Measurements from ENCODE around the gene SEPHS2. TPM values are rescaled to one million over a fixed set of nuclear protein-coding genes. Genes with fewer than 3 reads are reported as not detected.

SEPHS2 gene
- total RNA-seq, 1 donor from 2014 or later, result 42.6 TPM

- H3K4me3 Mint-ChIP-seq (ENCODE audit: low read depth), result no peak overlapping the region
- DNase-seq (ENCODE audit: low spot score, unreplicated experiment), result no peak
- H3K36me3 Mint-ChIP-seq (ENCODE audit: insufficient read depth), result no peaks in the 10 kb centered on the region
Observed at GRCh38 chr16:30474074-30474452, 28.4 kb upstream of the SEPHS2 start.

GRCh38 chr16:30473231-30474073 is 27.8 kb upstream of the SEPHS2 start:
- Mint-ChIP-seq H3K4me1 (ENCODE audit: low read depth) (no peaks in the 10 kb centered on the region), H3K9me3 (ENCODE audit: low read depth) (no peaks in the 10 kb centered on the region), H3K27ac (no peak overlapping the region), H3K4me3 (ENCODE audit: low read depth) (no peak overlapping the region), H3K27me3 (no peaks in the 10 kb centered on the region), H3K36me3 (ENCODE audit: insufficient read depth) (no peaks in the 10 kb centered on the region)
- DNase-seq (ENCODE audit: low spot score, unreplicated experiment), result no peak
- no peak for TF ChIP-seq CTCF (IDR thresholded peaks at IDR 0.05; ENCODE audit: unreplicated experiment)

More at GRCh38 chr16:30474074-30474452, 28.4 kb upstream of the SEPHS2 start:
- TF ChIP-seq CTCF (IDR thresholded peaks at IDR 0.05; ENCODE audit: unreplicated experiment), result no peak
- H3K9me3 Mint-ChIP-seq (ENCODE audit: low read depth), result no peaks in the 10 kb centered on the region
- no peaks in the 10 kb centered on the region for H3K27me3 Mint-ChIP-seq
- H3K4me1 Mint-ChIP-seq (ENCODE audit: low read depth), result no peaks in the 10 kb centered on the region
- H3K27ac Mint-ChIP-seq, result no peak overlapping the region

GRCh38 chr16:30472328-30472942 is 26.8 kb upstream of the SEPHS2 start, which contains the start of gene ITGAL:
TSS of gene ITGAL (plus strand) at chr16:30472742. CDS start at chr16:30472838, 96 bp downstream.
- H3K4me1 Mint-ChIP-seq (ENCODE audit: low read depth), result no peaks in the 10 kb centered on the region
- no peak within 1 kb of the TSS for H3K27ac Mint-ChIP-seq
- H3K27me3 Mint-ChIP-seq, result no peaks in the 10 kb centered on the region
- DNase-seq (ENCODE audit: low spot score, unreplicated experiment), result no peak
- H3K9me3 Mint-ChIP-seq (ENCODE audit: low read depth), result no peaks in the 10 kb centered on the region
- TF ChIP-seq CTCF (IDR thresholded peaks at IDR 0.05; ENCODE audit: unreplicated experiment), result no peak
- no peak within 1 kb of the TSS for H3K4me3 Mint-ChIP-seq (ENCODE audit: low read depth)
- no peaks in the 10 kb centered on the region for H3K36me3 Mint-ChIP-seq (ENCODE audit: insufficient read depth)

DNA sequence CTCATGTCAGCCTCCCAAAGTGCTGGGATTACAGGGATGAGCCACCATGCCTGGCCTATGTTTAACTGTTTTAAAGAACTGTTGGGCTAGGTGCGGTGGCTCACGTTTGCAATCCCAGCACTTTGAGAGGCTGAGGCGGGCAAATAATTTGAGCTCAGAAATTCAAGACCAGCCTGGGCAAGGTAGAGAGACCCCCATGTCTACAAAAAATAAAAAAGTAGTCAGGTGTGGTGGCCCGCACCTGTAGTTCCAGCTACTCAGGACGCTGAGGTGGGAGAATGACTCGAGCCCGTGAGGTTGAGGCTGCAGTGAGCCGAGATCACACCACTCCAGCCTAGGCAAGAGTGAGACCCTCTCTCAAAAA is 24.9 kb upstream of the SEPHS2 start:
- H3K9me3 Mint-ChIP-seq (ENCODE audit: low read depth), result no peaks in the 10 kb centered on the region
- no peaks in the 10 kb centered on the region for H3K4me1 Mint-ChIP-seq (ENCODE audit: low read depth)
- H3K27ac Mint-ChIP-seq, result no peak overlapping the region
- no peak for TF ChIP-seq CTCF (IDR thresholded peaks at IDR 0.05; ENCODE audit: unreplicated experiment)
- DNase-seq (ENCODE audit: low spot score, unreplicated experiment), result no peak
- no peak overlapping the region for H3K4me3 Mint-ChIP-seq (ENCODE audit: low read depth)
- H3K27me3 Mint-ChIP-seq, result no peaks in the 10 kb centered on the region
- H3K36me3 Mint-ChIP-seq (ENCODE audit: insufficient read depth), result no peaks in the 10 kb centered on the region

DNA sequence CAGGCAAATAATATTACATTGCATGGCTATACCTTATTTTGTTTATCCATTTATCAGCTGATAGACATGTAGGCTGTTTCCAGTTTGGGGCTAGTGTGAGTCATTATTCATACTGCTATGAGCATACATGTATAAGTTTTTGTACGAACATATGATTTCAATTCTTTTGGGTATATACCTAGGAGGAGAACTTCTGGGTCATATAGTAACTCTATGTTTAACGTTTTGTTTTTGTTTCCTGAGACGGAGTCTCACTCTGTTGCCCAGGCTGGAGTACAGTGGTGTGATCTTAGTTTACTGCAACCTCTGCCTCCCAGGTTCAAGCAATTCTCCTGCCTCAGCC is 24.5 kb upstream of the SEPHS2 start:
- Mint-ChIP-seq H3K9me3 (ENCODE audit: low read depth) (no peaks in the 10 kb centered on the region), H3K4me1 (ENCODE audit: low read depth) (no peaks in the 10 kb centered on the region), H3K27me3 (no peaks in the 10 kb centered on the region), H3K27ac (no peak overlapping the region), H3K4me3 (ENCODE audit: low read depth) (no peak overlapping the region), H3K36me3 (ENCODE audit: insufficient read depth) (no peaks in the 10 kb centered on the region)
- DNase-seq (ENCODE audit: low spot score, unreplicated experiment), result no peak
- no peak for TF ChIP-seq CTCF (IDR thresholded peaks at IDR 0.05; ENCODE audit: unreplicated experiment)
